Measurements from ENCODE around the gene SPAG9. TPM values are rescaled to one million over a fixed set of nuclear protein-coding genes. Genes with fewer than 3 reads are reported as not detected.
A peak's percentile ranks its signal among the peaks of the same experiment; 100 is the strongest.

Gene SPAG9
- total RNA-seq, 6 experiments from 2014 or later, result 35.2 to 49.7 (median 43.3) TPM

DNA sequence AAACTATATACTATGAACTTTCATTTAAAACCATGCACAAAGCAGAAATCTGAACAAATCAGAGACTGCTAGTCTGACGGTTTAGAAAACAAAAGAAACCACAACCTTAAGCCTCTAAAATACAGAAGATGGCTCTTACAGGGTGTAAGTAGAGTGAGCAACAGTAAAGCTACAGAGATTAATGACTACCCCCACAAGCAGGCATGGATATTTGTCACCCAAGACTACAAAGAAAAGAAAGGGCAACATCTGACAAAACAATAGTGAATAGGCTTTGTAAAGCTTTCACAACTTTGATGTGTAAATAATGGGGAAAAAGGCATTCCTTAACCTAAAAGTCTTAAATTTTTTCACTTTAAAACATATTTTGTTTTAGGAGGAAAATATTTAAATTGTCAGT, 75.0 kb downstream of the SPAG9 start:
- Histone ChIP-seq H3K9me3 (no peaks in the 10 kb centered on the region), H3K4me3 (no peak overlapping the region), H3K27ac (no peak overlapping the region), H3K27me3 (no peaks in the 10 kb centered on the region), H3K4me1 (peaks cover 0 to 10% (median 0%) of the 10 kb centered on the region in 4 donors), H3K36me3 (peaks cover 0 to 7% (median 0%) of the 10 kb centered on the region in 4 donors)
- ATAC-seq, result no peak
- 60% methylated on average over 1 of the region's 1 CpG for WGBS (ENCODE audit: insufficient coverage, low coverage, low lambda C conversion rate, missing lambda C conversion rate)
- no peak for DNase-seq
- intact Hi-C loops (cut with DNase I), result no loop called here
- TF ChIP-seq, protein P1, sequence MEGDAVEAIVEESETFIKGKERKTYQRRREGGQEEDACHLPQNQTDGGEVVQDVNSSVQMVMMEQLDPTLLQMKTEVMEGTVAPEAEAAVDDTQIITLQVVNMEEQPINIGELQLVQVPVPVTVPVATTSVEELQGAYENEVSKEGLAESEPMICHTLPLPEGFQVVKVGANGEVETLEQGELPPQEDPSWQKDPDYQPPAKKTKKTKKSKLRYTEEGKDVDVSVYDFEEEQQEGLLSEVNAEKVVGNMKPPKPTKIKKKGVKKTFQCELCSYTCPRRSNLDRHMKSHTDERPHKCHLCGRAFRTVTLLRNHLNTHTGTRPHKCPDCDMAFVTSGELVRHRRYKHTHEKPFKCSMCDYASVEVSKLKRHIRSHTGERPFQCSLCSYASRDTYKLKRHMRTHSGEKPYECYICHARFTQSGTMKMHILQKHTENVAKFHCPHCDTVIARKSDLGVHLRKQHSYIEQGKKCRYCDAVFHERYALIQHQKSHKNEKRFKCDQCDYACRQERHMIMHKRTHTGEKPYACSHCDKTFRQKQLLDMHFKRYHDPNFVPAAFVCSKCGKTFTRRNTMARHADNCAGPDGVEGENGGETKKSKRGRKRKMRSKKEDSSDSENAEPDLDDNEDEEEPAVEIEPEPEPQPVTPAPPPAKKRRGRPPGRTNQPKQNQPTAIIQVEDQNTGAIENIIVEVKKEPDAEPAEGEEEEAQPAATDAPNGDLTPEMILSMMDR (IDR thresholded peaks at IDR 0.05), result no peak
- no peak for TF ChIP-seq POLR2A (IDR thresholded peaks at IDR 0.05)

DNA sequence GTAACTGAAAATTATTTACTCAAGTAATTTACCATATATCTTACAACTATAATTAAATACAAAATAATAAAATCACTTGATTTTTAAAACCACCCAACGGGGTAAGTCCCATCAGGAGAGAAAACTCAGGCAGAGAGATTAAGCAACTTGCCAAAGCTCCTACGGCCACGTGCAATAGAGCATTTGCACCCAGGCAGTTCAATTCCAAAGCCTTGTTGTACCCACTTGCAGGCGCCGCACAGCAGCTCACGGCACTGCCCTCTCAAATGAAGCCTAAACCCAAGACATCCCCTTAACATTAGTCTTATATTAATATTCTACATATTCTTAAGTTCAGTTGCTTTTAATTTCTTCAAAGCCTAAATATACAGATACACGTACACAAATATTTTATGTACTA, 75.7 kb downstream of the SPAG9 start:
- H3K4me1 ChIP-seq, result peaks cover 0 to 10% (median 0%) of the 10 kb centered on the region in 4 donors
- no peak for TF ChIP-seq POLR2A (IDR thresholded peaks at IDR 0.05)
- TF ChIP-seq, protein P1 (IDR thresholded peaks at IDR 0.05), result no peak
- no peak overlapping the region for H3K4me3 ChIP-seq
- peaks cover 0 to 7% (median 0%) of the 10 kb centered on the region in 4 donors for H3K36me3 ChIP-seq
- no peaks in the 10 kb centered on the region for H3K27me3 ChIP-seq
- ATAC-seq (no peak), DNase-seq (no peak)
- H3K9me3 ChIP-seq, result no peaks in the 10 kb centered on the region
- WGBS (ENCODE audit: insufficient coverage, low coverage, low lambda C conversion rate, missing lambda C conversion rate), result 92% methylated on average over 6 of the region's 7 CpGs
- H3K27ac ChIP-seq, result no peak overlapping the region
- intact Hi-C loops (cut with DNase I), result no loop called here

DNA sequence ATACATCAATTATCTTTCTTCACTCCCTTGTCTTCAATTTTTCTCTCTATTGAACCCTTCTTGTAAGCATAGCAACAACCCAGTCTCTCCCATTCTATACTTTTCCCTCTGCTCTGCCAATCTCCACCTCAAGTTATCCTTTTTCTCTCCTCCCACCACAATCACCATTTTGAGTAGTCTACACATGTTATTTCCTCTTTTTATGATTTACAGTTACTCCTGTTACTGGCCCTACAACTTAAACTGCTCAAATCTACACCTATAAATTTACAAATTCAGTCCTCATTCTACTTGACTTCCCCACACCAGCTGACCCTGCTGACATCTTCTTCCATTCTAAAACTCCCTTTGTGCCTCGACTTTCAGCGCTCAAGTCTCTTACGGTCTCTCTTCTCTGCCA, 84.6 kb downstream of the SPAG9 start:
- WGBS (ENCODE audit: insufficient coverage, low coverage, low lambda C conversion rate, missing lambda C conversion rate), result 87% methylated on average over 3 of the region's 3 CpGs
- H3K9me3 ChIP-seq, result no peaks in the 10 kb centered on the region
- H3K27me3 ChIP-seq, result no peaks in the 10 kb centered on the region
- intact Hi-C loops (cut with DNase I), result no loop called here
- DNase-seq (no peak), ATAC-seq (no peak)
- peaks cover 0 to 7% (median 3%) of the 10 kb centered on the region in 4 donors for H3K36me3 ChIP-seq
- H3K27ac ChIP-seq, result no peak overlapping the region
- TF ChIP-seq, protein P1 (IDR thresholded peaks at IDR 0.05), result no peak
- no peak for TF ChIP-seq POLR2A (IDR thresholded peaks at IDR 0.05)
- no peak overlapping the region for H3K4me3 ChIP-seq
- no peaks in the 10 kb centered on the region for H3K4me1 ChIP-seq

DNA sequence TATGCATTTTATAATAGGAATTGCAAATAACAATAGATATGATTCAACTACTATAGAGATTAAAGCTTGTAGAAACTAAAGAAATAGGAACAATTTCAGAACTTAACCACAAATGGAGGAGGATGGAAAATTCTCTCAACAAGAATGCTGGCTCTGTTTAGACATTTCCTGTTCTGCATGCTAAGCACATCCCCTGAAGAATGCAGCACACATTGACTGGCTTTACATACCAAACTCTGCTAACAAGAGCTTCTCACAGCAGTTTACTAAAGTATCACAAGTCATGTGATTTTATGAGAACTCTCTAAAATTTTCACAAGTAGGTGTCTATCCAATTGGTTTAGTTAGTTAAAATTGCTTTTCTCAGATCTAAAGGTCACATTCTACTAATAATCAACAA, 85.2 kb downstream of the SPAG9 start:
- no peak overlapping the region for H3K4me3 ChIP-seq
- ATAC-seq (peak in 1 of 4 donors; percentile 12), DNase-seq (no peak)
- no peaks in the 10 kb centered on the region for H3K27me3 ChIP-seq
- intact Hi-C loops (cut with DNase I), result no loop called here
- no peaks in the 10 kb centered on the region for H3K9me3 ChIP-seq
- no peak overlapping the region for H3K27ac ChIP-seq
- peaks cover 0 to 4% (median 3%) of the 10 kb centered on the region in 4 donors for H3K36me3 ChIP-seq
- TF ChIP-seq, protein P1 (IDR thresholded peaks at IDR 0.05), result no peak
- no peak for TF ChIP-seq POLR2A (IDR thresholded peaks at IDR 0.05)
- H3K4me1 ChIP-seq, result peaks cover 0 to 2% (median 0%) of the 10 kb centered on the region in 4 donors

DNA sequence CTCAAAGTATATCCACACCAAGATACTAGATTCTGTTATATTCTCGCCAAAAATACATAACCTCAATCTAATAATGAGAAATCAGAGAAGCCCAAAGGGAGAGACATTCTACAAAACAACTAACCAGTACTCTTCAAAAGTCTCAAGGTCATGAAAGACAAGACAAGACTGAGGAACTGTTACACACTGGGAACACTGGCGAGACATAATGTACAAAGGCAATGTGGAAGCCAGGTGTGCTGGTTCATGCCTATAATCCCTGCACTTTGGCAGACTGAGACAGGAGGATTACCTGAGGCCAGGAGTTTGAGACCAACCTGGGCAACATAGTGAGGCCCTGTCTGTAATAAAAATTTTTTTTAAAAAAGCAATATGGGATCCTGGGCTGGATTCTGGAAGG, 85.9 kb downstream of the SPAG9 start:
- ATAC-seq (no peak), DNase-seq (no peak)
- no peak overlapping the region for H3K4me3 ChIP-seq
- no peaks in the 10 kb centered on the region for H3K27me3 ChIP-seq
- peaks cover 0 to 4% (median 3%) of the 10 kb centered on the region in 4 donors for H3K36me3 ChIP-seq
- 93% methylated on average over 2 of the region's 2 CpGs for WGBS (ENCODE audit: insufficient coverage, low coverage, low lambda C conversion rate, missing lambda C conversion rate)
- H3K4me1 ChIP-seq, result peaks cover 0 to 8% (median 3%) of the 10 kb centered on the region in 4 donors
- intact Hi-C loops (cut with DNase I), result no loop called here
- H3K27ac ChIP-seq, result no peak overlapping the region
- TF ChIP-seq, protein P1 (IDR thresholded peaks at IDR 0.05), result no peak
- no peak for TF ChIP-seq POLR2A (IDR thresholded peaks at IDR 0.05)
- no peaks in the 10 kb centered on the region for H3K9me3 ChIP-seq
